Brain microvascular endothelial cell (primary cell): ENCODE measurements around the gene R3HDM2.

Source experiments
- DNase-seq: peaks from one replicate; pipeline ENCODE4 v3.0.0-alpha.2; 2020
- H3K27ac ChIP-seq: fragments of 250-450 bp; sonication (Bioruptor Pico); 2 replicates; pipeline ENCODE4 v1.5.1; 2020; ENCODE audit warnings: mild to moderate bottlenecking, moderate library complexity
- H3K27me3 ChIP-seq: fragments of 250-450 bp; sonication (Bioruptor Pico); replicated peaks from 2 replicates; pipeline ENCODE4 v1.5.1; 2020; ENCODE audit warnings: mild to moderate bottlenecking
- H3K36me3 ChIP-seq: fragments of 250-450 bp; sonication (Bioruptor Pico); replicated peaks from 2 replicates; pipeline ENCODE4 v1.5.1; 2020; ENCODE audit warnings: mild to moderate bottlenecking
- H3K4me3 ChIP-seq: 2 replicates; pipeline ENCODE4 v1.5.1; 2011; ENCODE audit warnings: low read depth, mild to moderate bottlenecking, control low read depth, low read length, moderate library complexity
- CTCF ChIP-seq: IDR thresholded peaks from 2 replicates; pipeline ENCODE4 v1.5.1; 2011; ENCODE audit warnings: low read depth, mild to moderate bottlenecking, moderate library complexity, low read length, control low read depth, inconsistent platforms; ENCODE audit errors: missing control alignments
- in situ Hi-C: cut with HindIII; loops from 2 replicates; pipeline ENCODE4 v1.10.0; 2017; ENCODE audit warnings: low sequenced_read_pairs, low pct_ligation_motif_present

R3HDM2 gene

GRCh38 chr12:57254506-57255280, 176.2 kb downstream of the R3HDM2 start:
- Histone ChIP-seq H3K4me3 (no peak overlapping the region), H3K27me3 (no peaks in the 10 kb centered on the region), H3K36me3 (peaks cover 7% of the 10 kb centered on the region), H3K27ac (no peak overlapping the region)
- in situ Hi-C loops: no loop called here
- DNase-seq: no peak
- no peak for TF ChIP-seq CTCF

GRCh38 chr12:57250956-57251355, 179.9 kb downstream of the R3HDM2 start, which contains the start of gene STAC3:
Gene STAC3, minus strand, starts transcription at chr12:57251187. Its CDS starts 1,551 bp downstream, at chr12:57249636.
- H3K36me3 ChIP-seq: no peaks in the 10 kb centered on the region
- in situ Hi-C loops: no loop called here
- no peak for DNase-seq
- no peak within 1 kb of the TSS for H3K27ac ChIP-seq
- TF ChIP-seq CTCF: no peak
- no peak within 1 kb of the TSS for H3K4me3 ChIP-seq
- no peaks in the 10 kb centered on the region for H3K27me3 ChIP-seq

GRCh38 chr12:57250541-57250940, 180.3 kb downstream of the R3HDM2 start:
- Histone ChIP-seq H3K27me3 (no peaks in the 10 kb centered on the region), H3K36me3 (no peaks in the 10 kb centered on the region), H3K27ac (no peak overlapping the region), H3K4me3 (no peak overlapping the region)
- TF ChIP-seq CTCF: no peak
- in situ Hi-C loops: no loop called here
- DNase-seq: no peak

GRCh38 chr12:57248934-57249742, 181.7 kb downstream of the R3HDM2 start:
- Histone ChIP-seq H3K27me3 (no peaks in the 10 kb centered on the region), H3K4me3 (no peak overlapping the region), H3K36me3 (no peaks in the 10 kb centered on the region), H3K27ac (no peak overlapping the region)
- DNase-seq: no peak
- in situ Hi-C loops: no loop called here
- TF ChIP-seq CTCF: no peak

- Histone ChIP-seq H3K27ac (no peak overlapping the region), H3K4me3 (no peak overlapping the region), H3K27me3 (peaks cover 8% of the 10 kb centered on the region), H3K36me3 (no peaks in the 10 kb centered on the region)
- TF ChIP-seq CTCF: no peak
- in situ Hi-C loops: no loop called here
- DNase-seq: no peak
Measured at GRCh38 chr12:57247041-57247440, 183.8 kb downstream of the R3HDM2 start.
